Karpas-422 (cell line): ENCODE data around the gene PLAGL1. TPM values are rescaled to one million over a fixed set of nuclear protein-coding genes. Genes with fewer than 3 reads are reported as not detected.

Experiments
- DNase-seq: peaks from one replicate; pipeline ENCODE4 v3.0.0-alpha.2; 2015
- H2AFZ ChIP-seq: fragments of 200-600 bp; sonication (generic); 2 replicates; pipeline ENCODE4 v1.6.1; 2014; ENCODE audit warnings: antibody characterized with exemption, low read length, mixed read lengths
- H3K27ac ChIP-seq: fragments of 200-600 bp; sonication (generic); 2 replicates; pipeline ENCODE4 v1.5.1; 2014; ENCODE audit warnings: mild to moderate bottlenecking, low read length, moderate library complexity
- H3K27me3 ChIP-seq: fragments of 200-600 bp; sonication (generic); 2 replicates; pipeline ENCODE4 v1.6.1; 2014; ENCODE audit warnings: low read length, mixed read lengths
- H3K36me3 ChIP-seq: fragments of 200-600 bp; sonication (generic); 2 replicates; pipeline ENCODE4 v1.6.1; 2014; ENCODE audit warnings: low read length, mixed read lengths; ENCODE audit not compliant: insufficient read depth
- H3K4me1 ChIP-seq: fragments of 200-600 bp; sonication (generic); 2 replicates; pipeline ENCODE4 v1.6.1; 2014; ENCODE audit warnings: mild to moderate bottlenecking, low read length, mixed read lengths
- H3K4me2 ChIP-seq: fragments of 200-600 bp; sonication (generic); 2 replicates; pipeline ENCODE4 v1.6.1; 2014; ENCODE audit warnings: low read length, low read depth, mild to moderate bottlenecking; ENCODE audit not compliant: poor library complexity, severe bottlenecking
- H3K4me3 ChIP-seq: fragments of 200-600 bp; sonication (generic); 2 replicates; pipeline ENCODE4 v1.5.1; 2014; ENCODE audit warnings: mild to moderate bottlenecking, antibody characterized with exemption, low read length, mixed read lengths
- H3K79me2 ChIP-seq: fragments of 200-600 bp; sonication (generic); 2 replicates; pipeline ENCODE4 v1.6.1; 2014; ENCODE audit warnings: mild to moderate bottlenecking, low read length, mixed read lengths
- H3K9ac ChIP-seq: fragments of 200-600 bp; sonication (generic); 2 replicates; pipeline ENCODE4 v1.6.0; 2014; ENCODE audit warnings: low read length
- H3K9me2 ChIP-seq: fragments of 200-600 bp; sonication (generic), shearing (Covaris generic); replicated peaks from 2 replicates; pipeline ENCODE4 v1.6.0; 2014; ENCODE audit warnings: mild to moderate bottlenecking, low read length, moderate library complexity; ENCODE audit not compliant: insufficient read depth
- H3K9me3 ChIP-seq: fragments of 300-700, 200-600 bp; sonication (generic); 2 replicates; pipeline ENCODE4 v1.6.1; 2014; ENCODE audit warnings: low read length, mixed read lengths
- H4K20me1 ChIP-seq: fragments of 200-600 bp; sonication (generic); 2 replicates; pipeline ENCODE4 v1.6.1; 2014; ENCODE audit warnings: mild to moderate bottlenecking, antibody characterized with exemption, low read length, low read depth; ENCODE audit not compliant: insufficient read depth
- total RNA-seq: library from RNA; depleted of rRNA; stranded (reverse); fragments of >200 nt; shearing (Covaris generic); gene quantifications from 2 replicates; pipeline ENCODE4 v1.2.3, GENCODE V29; 2014; ENCODE audit warnings: low replicate concordance

Gene PLAGL1
- total RNA-seq, 1 experiment from 2014 or later, result 4.7 TPM

DNA sequence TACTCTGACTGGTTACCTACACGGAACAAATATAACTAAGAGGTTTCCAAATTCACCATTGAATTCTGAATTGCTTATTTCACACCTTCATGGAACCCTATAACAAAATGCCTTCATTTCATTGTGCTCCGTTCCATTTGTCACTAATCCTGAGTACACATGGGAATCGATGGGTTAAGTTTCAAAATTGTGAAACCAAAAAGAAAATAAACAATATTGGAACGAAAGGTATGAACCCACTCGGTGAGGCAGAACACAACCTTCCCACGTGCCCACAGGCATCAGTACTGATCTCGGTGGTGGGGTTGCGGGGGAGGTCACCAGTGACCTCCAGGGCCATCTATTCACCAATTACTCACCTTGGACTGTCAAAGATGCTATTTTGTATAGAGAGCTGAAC is 34.0 kb downstream of the PLAGL1 start:
- Histone ChIP-seq H3K4me1 (no peaks in the 10 kb centered on the region), H3K9me2 (no peaks in the 10 kb centered on the region), H2AFZ (no peak overlapping the region), H3K27ac (no peak overlapping the region), H3K4me3 (no peak overlapping the region), H3K4me2 (no peak overlapping the region), H3K9me3 (no peaks in the 10 kb centered on the region), H3K27me3 (no peaks in the 10 kb centered on the region), H4K20me1 (no peaks in the 10 kb centered on the region), H3K36me3 (no peaks in the 10 kb centered on the region), H3K9ac (no peak overlapping the region), H3K79me2 (no peaks in the 10 kb centered on the region)
- no peak for DNase-seq

DNA sequence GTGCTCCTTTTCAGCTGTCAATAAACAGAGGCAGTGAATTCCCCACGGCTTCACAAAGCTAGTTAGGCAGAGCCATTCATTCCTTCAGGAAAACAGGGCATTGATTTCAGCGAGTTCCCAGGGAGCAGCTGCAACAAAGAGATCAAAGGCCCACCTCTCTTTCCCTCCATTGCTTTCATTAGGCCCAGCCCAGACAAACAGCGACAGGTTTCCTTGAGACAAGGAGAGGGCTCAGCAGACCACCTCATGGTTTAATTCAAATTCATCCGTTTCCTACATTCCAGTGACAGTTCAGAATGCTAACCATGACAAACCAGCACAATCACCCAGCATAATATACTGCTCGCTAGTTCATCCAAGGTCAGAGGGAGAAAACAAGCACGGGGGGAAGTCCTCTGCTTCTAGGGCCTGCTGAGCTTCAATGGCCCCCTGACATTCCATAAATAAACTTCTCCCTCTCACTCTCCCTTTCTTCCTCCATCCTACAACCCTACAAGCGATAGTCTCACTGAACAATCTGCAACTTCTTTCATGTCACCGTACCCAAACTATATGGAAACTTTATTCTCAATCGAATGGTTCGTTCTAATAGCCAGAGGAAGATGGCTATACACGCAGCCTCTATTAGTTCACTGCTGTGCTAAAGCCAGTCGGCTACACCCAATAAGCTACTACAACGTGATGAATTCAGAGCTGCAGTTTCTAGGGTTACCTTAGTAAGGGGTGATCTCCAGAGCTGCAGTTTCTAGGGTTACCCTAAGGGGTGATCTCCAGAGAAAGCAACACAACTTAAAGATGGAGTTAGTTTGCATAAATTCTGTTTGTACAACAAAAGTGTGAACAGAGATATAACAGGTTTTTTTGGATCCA is 34.7 kb downstream of the PLAGL1 start:
- H3K27ac ChIP-seq, result no peak overlapping the region
- no peak for DNase-seq
- H3K36me3 ChIP-seq, result no peaks in the 10 kb centered on the region
- no peak overlapping the region for H3K9ac ChIP-seq
- H3K4me3 ChIP-seq, result no peak overlapping the region
- H3K27me3 ChIP-seq, result no peaks in the 10 kb centered on the region
- H3K4me1 ChIP-seq, result no peaks in the 10 kb centered on the region
- H3K4me2 ChIP-seq, result no peak overlapping the region
- no peaks in the 10 kb centered on the region for H3K9me3 ChIP-seq
- no peaks in the 10 kb centered on the region for H3K79me2 ChIP-seq
- no peaks in the 10 kb centered on the region for H4K20me1 ChIP-seq
- no peak overlapping the region for H2AFZ ChIP-seq
- no peaks in the 10 kb centered on the region for H3K9me2 ChIP-seq

DNA sequence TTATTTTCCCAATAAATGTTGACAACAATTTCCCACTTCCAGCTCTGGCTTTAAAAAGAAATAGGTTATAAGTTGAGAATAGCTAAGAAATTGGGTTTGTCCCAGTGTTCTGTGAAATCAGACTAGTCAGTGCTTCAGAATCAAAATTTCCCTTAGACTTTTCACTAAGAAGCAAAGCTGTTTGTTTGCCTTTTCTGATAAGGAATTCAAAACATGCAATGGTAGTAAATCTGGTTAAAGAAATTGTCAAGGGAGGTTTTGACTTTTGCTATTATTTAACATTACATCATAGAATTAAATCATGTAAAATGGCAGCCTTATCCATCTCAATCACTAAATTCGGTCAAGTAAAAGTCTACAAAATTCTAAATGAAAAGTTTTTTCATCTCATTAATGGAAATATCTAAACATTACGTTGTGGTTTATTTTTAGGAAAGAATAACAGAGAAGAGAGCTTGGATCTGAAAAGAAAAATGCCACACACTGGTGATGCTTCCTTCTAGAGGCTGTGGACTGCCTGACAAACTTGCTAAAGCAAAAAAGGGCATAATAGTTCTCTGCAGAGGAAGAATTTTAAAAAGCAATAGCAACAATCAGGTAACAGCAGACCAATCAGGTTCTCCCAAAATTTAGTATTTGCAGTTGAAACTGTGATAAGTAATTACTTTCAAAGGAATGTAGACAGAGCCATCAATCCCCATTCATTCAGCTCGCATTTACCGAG is 36.4 kb downstream of the PLAGL1 start:
- Histone ChIP-seq H3K9ac (no peak overlapping the region), H3K4me1 (no peaks in the 10 kb centered on the region), H3K27ac (no peak overlapping the region), H2AFZ (no peak overlapping the region), H3K79me2 (no peaks in the 10 kb centered on the region), H3K27me3 (no peaks in the 10 kb centered on the region), H3K4me3 (no peak overlapping the region), H4K20me1 (no peaks in the 10 kb centered on the region), H3K4me2 (no peak overlapping the region), H3K36me3 (no peaks in the 10 kb centered on the region), H3K9me2 (no peaks in the 10 kb centered on the region), H3K9me3 (no peaks in the 10 kb centered on the region)
- no peak for DNase-seq

DNA sequence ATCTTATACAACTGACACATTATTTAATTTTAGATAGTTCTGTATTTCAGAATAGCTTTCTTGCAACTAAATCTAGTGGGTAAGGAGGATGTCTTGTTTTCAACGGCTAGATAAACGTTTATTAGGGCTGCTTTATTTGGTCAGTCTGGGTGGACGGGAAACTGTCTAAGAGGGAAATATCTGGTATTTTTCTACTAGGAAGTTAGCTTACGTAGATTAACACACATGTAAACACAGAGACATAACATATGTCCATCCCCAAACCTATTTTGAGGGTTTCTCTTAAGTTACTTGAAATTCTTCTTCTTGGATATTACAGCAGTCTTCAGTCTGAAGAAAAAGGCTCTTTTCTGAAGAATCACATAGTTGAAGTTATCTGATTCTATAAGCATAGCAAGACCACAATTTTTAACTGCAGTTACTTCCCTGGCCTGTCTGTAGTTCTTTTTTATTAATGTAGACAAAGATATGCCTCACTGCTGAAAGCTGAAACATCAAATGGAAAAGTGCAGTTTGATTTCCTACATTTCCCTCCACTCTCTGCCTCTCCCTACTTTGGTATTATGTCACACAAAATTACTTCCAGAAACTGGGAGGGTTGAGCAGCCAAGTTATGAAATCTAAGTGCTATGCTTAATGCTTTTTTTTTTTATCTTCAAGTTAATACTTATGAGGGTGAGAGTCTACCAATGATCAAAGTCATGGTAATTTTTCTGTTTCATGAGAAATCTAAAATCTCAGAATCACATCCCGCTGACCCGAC is 37.4 kb downstream of the PLAGL1 start:
- no peak overlapping the region for H3K4me2 ChIP-seq
- no peak for DNase-seq
- H2AFZ ChIP-seq, result no peak overlapping the region
- H3K4me3 ChIP-seq, result no peak overlapping the region
- H3K36me3 ChIP-seq, result no peaks in the 10 kb centered on the region
- no peaks in the 10 kb centered on the region for H3K79me2 ChIP-seq
- H3K27me3 ChIP-seq, result no peaks in the 10 kb centered on the region
- no peak overlapping the region for H3K27ac ChIP-seq
- no peaks in the 10 kb centered on the region for H3K9me3 ChIP-seq
- H4K20me1 ChIP-seq, result no peaks in the 10 kb centered on the region
- no peak overlapping the region for H3K9ac ChIP-seq
- no peaks in the 10 kb centered on the region for H3K9me2 ChIP-seq
- no peaks in the 10 kb centered on the region for H3K4me1 ChIP-seq

DNA sequence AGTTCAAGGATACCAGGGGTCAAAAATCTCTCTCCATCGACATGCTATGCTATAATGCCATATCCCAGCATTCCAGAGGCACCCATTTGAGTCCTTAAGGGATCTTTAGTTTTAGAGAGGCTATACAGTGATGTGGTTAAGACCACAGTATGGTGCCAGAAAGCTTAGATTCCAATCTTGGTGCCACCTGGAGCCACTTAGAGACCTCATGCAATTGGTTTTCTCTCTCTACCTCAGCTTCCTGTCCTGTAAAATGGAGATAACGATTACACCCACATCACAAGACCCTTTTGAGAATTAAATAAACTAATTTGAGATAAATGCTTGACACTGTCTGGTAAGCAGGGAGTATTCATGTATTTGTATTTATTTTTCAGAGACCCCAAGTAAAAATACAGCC is 39.0 kb downstream of the PLAGL1 start:
- Histone ChIP-seq H3K4me2 (no peak overlapping the region), H3K79me2 (no peaks in the 10 kb centered on the region), H3K36me3 (no peaks in the 10 kb centered on the region), H3K9me3 (no peaks in the 10 kb centered on the region), H3K27me3 (no peaks in the 10 kb centered on the region), H2AFZ (no peak overlapping the region), H3K9me2 (no peaks in the 10 kb centered on the region), H3K4me1 (no peaks in the 10 kb centered on the region), H3K9ac (no peak overlapping the region), H4K20me1 (no peaks in the 10 kb centered on the region), H3K4me3 (no peak overlapping the region), H3K27ac (no peak overlapping the region)
- DNase-seq, result no peak

DNA sequence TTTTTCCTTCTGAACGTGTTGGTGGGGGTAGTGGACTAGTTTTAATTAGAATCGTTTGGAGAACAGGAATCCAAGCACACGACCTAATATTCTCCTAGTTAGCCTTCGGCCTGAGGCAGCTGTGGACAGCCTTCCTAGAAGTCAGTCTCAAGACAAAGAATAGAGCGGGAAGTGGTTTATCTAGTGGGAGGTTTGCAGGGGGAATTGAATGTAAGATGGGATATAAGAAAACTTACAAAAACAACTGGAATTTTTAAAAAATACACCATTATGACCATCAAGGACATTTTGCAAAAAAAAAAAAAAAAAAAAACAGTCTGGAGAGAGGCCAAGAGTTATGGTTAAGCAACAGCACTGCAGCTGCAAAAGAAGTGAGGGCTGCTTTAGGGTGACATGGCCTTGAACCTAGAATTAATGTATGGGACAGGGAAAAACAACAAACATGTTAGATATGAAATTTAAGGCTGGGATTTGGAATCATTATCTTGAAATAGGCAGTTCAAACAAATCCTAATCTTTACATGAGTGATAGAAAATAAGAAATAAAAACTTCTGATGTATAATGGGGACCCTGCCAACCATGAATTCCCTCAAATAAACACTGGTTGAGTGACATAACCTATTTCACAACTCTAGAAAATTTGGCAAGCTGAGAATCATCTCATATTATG is 40.2 kb downstream of the PLAGL1 start:
- H3K4me1 ChIP-seq, result no peaks in the 10 kb centered on the region
- H3K9me3 ChIP-seq, result no peaks in the 10 kb centered on the region
- no peaks in the 10 kb centered on the region for H3K9me2 ChIP-seq
- H4K20me1 ChIP-seq, result no peaks in the 10 kb centered on the region
- no peaks in the 10 kb centered on the region for H3K79me2 ChIP-seq
- no peak for DNase-seq
- H3K4me3 ChIP-seq, result no peak overlapping the region
- H3K9ac ChIP-seq, result no peak overlapping the region
- H3K4me2 ChIP-seq, result no peak overlapping the region
- H3K27ac ChIP-seq, result no peak overlapping the region
- H3K36me3 ChIP-seq, result no peaks in the 10 kb centered on the region
- no peak overlapping the region for H2AFZ ChIP-seq
- H3K27me3 ChIP-seq, result no peaks in the 10 kb centered on the region

DNA sequence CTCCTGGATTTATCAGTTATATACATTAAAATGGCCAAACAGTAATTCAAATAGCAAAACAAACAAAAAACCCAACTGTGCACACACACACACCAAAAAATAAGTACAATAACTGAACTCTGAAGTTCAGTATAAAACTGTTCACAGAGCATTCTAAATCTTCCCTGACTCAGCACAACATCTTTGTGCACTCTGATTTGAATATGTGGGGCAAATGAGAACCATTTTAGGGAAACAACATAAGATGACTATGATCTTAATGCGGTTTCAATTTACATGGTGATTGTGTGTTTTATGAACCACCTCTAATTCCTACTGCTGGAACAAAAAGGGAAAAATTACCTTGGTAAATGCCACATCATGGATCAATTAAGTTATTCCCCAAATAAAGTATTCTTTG is 41.7 kb downstream of the PLAGL1 start:
- H3K4me3 ChIP-seq, result no peak overlapping the region
- no peaks in the 10 kb centered on the region for H3K4me1 ChIP-seq
- no peaks in the 10 kb centered on the region for H3K9me3 ChIP-seq
- DNase-seq, result no peak
- H4K20me1 ChIP-seq, result no peaks in the 10 kb centered on the region
- H3K4me2 ChIP-seq, result no peak overlapping the region
- H3K9me2 ChIP-seq, result no peaks in the 10 kb centered on the region
- no peak overlapping the region for H2AFZ ChIP-seq
- no peaks in the 10 kb centered on the region for H3K27me3 ChIP-seq
- no peak overlapping the region for H3K9ac ChIP-seq
- H3K79me2 ChIP-seq, result no peaks in the 10 kb centered on the region
- no peak overlapping the region for H3K27ac ChIP-seq
- no peaks in the 10 kb centered on the region for H3K36me3 ChIP-seq
